Neural cell (in vitro differentiated cells): Measurements from ENCODE around the gene NPHP4. TPM values are rescaled to one million over a fixed set of nuclear protein-coding genes. Genes with fewer than 3 reads are reported as not detected.

Source experiments
- H2AFZ ChIP-seq: fragments of 200-600, 300-800 bp; sonication (generic), shearing (Covaris generic); 2 replicates; pipeline ENCODE4 v1.6.0; 2014; ENCODE audit warnings: low read depth, mild to moderate bottlenecking, antibody characterized with exemption, low read length, moderate library complexity
- H3F3A ChIP-seq: fragments of 200-600 bp; shearing (Covaris generic); 2 replicates; pipeline ENCODE4 v1.6.1; 2016; ENCODE audit warnings: mild to moderate bottlenecking, moderate library complexity, mixed read lengths, antibody characterized with exemption, low read length; ENCODE audit not compliant: insufficient read depth, poor library complexity, severe bottlenecking
- H3K27ac ChIP-seq: fragments of 200-600, 300-800 bp; sonication (generic), shearing (Covaris generic); 2 replicates; pipeline ENCODE4 v1.5.1; 2014; ENCODE audit warnings: mild to moderate bottlenecking, low read length, moderate library complexity
- H3K27me3 ChIP-seq: fragments of 300-800, 200-600 bp; sonication (generic), shearing (Covaris generic); 2 replicates; pipeline ENCODE4 v1.6.0; 2014; ENCODE audit warnings: mild to moderate bottlenecking, low read depth, low read length, moderate library complexity; ENCODE audit not compliant: insufficient read depth
- H3K36me3 ChIP-seq: fragments of 300-800, 200-600 bp; sonication (generic), shearing (Covaris generic); 2 replicates; pipeline ENCODE4 v1.5.1; 2014; ENCODE audit warnings: mild to moderate bottlenecking, antibody characterized with exemption, low read length, moderate library complexity; ENCODE audit not compliant: insufficient read depth
- H3K4me2 ChIP-seq: fragments of 300-800, 200-600 bp; sonication (generic), shearing (Covaris generic); 2 replicates; pipeline ENCODE4 v1.6.0; 2014; ENCODE audit warnings: mild to moderate bottlenecking, low read length
- H3K4me3 ChIP-seq: fragments of 300-800, 200-600 bp; sonication (generic), shearing (Covaris generic); 2 replicates; pipeline ENCODE4 v1.5.1; 2014; ENCODE audit warnings: mild to moderate bottlenecking, low read length, moderate library complexity
- H3K79me2 ChIP-seq: fragments of 200-600 bp; shearing (Covaris generic); replicated peaks from 2 replicates; pipeline ENCODE4 v1.6.0; 2014; ENCODE audit warnings: mild to moderate bottlenecking, low read length, moderate library complexity; ENCODE audit not compliant: insufficient read depth
- H3K9ac ChIP-seq: fragments of 300-800, 200-600 bp; sonication (generic), shearing (Covaris generic); 2 replicates; pipeline ENCODE4 v1.6.1; 2016; ENCODE audit warnings: mild to moderate bottlenecking, low read length, mixed read lengths
- H3K9me2 ChIP-seq: fragments of 200-600 bp; shearing (Covaris generic); 2 replicates; pipeline ENCODE4 v1.6.1; 2016; ENCODE audit warnings: mild to moderate bottlenecking, low read length, mixed read lengths; ENCODE audit not compliant: insufficient read depth
- H3K9me3 ChIP-seq: fragments of 200-600, 300-800 bp; sonication (generic), shearing (Covaris generic); 2 replicates; pipeline ENCODE4 v1.6.1; 2016; ENCODE audit warnings: mild to moderate bottlenecking, mixed run types, low read length, moderate library complexity, mixed read lengths
- H4K20me1 ChIP-seq: fragments of 200-600 bp; shearing (Covaris generic); 2 replicates; pipeline ENCODE4 v1.6.1; 2016; ENCODE audit warnings: mild to moderate bottlenecking, mixed run types; ENCODE audit not compliant: insufficient read depth
- EZH2 ChIP-seq: fragments of 200-600, 300-800 bp; shearing (Covaris generic), sonication (generic); IDR thresholded peaks from 2 replicates; pipeline ENCODE4 v1.6.1; 2014; ENCODE audit warnings: antibody characterized with exemption, low read length, borderline replicate concordance, mild to moderate bottlenecking; ENCODE audit not compliant: insufficient read depth, poor library complexity, severe bottlenecking
- SMC3 ChIP-seq: fragments of 450-650 bp; conservative IDR thresholded peaks from 2 replicates; pipeline ENCODE4 v1.6.1; 2014; ENCODE audit warnings: antibody characterized with exemption, mild to moderate bottlenecking, moderate library complexity; ENCODE audit not compliant: poor library complexity
- TAF1 ChIP-seq: IDR thresholded peaks from 2 replicates; pipeline ENCODE4 v1.6.1; 2012; ENCODE audit warnings: low read depth
- polyA plus RNA-seq: library from polyadenylated mRNA; depleted of rRNA; stranded (reverse); fragments of >200 nt; gene quantifications from 2 replicates; pipeline ENCODE4 v1.2.3, GENCODE V29; 2014
- TF ChIP-seq, protein P1 (sequence below): IDR thresholded peaks from 2 replicates; pipeline ENCODE4 v1.6.1; 2012; ENCODE audit warnings: borderline replicate concordance
- TF ChIP-seq, protein P2 (sequence below): fragments of 450-650 bp; IDR thresholded peaks from 2 replicates; pipeline ENCODE4 v1.5.1; 2014; ENCODE audit warnings: antibody characterized with exemption, mild to moderate bottlenecking, moderate library complexity; ENCODE audit not compliant: poor library complexity, severe bottlenecking

The NPHP4 gene
- polyA plus RNA-seq, 1 donor from 2014 or later, result 17.1 TPM

DNA sequence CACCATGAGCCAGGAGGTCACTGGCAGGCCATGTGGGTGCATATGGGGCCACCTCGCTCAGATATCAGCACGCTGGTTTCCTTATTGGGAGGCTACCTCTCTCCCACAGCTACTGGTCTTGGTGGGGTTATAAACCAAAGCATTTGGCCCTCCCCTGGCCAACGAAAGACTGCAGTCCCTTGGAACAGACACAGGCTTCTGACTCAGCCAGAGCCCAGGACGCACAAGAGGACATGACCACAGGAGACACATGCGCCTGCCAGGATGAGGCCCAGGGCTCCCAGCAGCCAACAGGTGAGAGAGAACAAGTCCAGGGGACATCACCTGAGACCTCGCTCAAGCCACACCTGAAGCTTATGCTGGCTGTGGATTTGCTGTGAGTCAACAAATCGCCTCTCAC lies 13.8 kb downstream of the NPHP4 start (continued):
- TF ChIP-seq, protein P1, sequence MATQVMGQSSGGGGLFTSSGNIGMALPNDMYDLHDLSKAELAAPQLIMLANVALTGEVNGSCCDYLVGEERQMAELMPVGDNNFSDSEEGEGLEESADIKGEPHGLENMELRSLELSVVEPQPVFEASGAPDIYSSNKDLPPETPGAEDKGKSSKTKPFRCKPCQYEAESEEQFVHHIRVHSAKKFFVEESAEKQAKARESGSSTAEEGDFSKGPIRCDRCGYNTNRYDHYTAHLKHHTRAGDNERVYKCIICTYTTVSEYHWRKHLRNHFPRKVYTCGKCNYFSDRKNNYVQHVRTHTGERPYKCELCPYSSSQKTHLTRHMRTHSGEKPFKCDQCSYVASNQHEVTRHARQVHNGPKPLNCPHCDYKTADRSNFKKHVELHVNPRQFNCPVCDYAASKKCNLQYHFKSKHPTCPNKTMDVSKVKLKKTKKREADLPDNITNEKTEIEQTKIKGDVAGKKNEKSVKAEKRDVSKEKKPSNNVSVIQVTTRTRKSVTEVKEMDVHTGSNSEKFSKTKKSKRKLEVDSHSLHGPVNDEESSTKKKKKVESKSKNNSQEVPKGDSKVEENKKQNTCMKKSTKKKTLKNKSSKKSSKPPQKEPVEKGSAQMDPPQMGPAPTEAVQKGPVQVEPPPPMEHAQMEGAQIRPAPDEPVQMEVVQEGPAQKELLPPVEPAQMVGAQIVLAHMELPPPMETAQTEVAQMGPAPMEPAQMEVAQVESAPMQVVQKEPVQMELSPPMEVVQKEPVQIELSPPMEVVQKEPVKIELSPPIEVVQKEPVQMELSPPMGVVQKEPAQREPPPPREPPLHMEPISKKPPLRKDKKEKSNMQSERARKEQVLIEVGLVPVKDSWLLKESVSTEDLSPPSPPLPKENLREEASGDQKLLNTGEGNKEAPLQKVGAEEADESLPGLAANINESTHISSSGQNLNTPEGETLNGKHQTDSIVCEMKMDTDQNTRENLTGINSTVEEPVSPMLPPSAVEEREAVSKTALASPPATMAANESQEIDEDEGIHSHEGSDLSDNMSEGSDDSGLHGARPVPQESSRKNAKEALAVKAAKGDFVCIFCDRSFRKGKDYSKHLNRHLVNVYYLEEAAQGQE, result no peak
- no peak for TF ChIP-seq TAF1

DNA sequence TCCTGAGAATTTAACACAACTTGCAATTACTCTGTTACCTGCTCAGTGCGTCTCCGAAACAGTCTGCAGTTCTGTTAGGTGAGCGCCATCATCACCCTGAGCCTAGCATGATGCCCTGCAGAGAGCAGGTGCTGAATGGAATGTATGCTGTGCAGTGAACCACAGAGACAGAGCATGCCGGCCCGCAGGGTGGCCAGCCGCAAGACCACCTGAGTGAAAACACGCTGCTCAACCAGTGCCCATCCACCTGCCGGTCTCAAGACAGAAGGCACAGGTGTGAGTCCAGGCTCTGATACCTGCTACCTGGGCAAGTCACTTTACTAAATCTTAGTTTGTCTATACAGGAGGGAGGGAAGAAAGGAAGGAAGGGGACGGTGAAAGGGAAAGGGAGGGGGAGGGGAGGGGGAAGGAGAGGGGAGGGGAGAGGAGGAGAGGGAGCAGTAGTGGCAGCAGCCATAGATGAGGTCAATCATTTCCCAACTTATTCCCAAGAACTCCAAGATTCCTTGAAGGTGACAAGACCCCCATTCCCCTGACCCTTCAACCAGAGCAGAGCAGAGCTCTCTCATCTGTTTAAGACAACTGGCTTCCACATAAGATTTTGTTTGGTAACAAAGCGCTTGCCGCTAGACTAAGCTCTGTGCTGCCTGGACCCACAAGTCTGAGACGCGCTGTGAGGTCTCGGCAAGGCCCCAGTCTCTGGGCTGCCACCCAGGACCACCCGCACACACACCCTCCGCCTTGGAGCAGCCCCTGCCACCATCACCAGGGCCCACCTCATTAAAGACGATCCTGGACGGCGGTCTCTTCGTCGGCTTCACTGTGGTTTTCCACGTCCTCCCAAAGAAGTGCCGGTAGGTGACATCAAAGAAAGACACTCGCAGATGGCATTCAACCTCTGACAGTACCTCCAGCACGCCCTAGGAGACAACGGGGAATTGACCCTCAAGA lies 14.5 kb downstream of the NPHP4 start:
- H3K36me3 ChIP-seq, result no peaks in the 10 kb centered on the region
- no peaks in the 10 kb centered on the region for H3K9me2 ChIP-seq
- no peak overlapping the region for H3K9ac ChIP-seq
- no peak overlapping the region for H2AFZ ChIP-seq
- no peaks in the 10 kb centered on the region for H3F3A ChIP-seq
- H3K4me3 ChIP-seq, result no peak overlapping the region
- H3K27me3 ChIP-seq, result no peaks in the 10 kb centered on the region
- TF ChIP-seq, protein P2, sequence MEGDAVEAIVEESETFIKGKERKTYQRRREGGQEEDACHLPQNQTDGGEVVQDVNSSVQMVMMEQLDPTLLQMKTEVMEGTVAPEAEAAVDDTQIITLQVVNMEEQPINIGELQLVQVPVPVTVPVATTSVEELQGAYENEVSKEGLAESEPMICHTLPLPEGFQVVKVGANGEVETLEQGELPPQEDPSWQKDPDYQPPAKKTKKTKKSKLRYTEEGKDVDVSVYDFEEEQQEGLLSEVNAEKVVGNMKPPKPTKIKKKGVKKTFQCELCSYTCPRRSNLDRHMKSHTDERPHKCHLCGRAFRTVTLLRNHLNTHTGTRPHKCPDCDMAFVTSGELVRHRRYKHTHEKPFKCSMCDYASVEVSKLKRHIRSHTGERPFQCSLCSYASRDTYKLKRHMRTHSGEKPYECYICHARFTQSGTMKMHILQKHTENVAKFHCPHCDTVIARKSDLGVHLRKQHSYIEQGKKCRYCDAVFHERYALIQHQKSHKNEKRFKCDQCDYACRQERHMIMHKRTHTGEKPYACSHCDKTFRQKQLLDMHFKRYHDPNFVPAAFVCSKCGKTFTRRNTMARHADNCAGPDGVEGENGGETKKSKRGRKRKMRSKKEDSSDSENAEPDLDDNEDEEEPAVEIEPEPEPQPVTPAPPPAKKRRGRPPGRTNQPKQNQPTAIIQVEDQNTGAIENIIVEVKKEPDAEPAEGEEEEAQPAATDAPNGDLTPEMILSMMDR, result no peak
- H4K20me1 ChIP-seq, result no peaks in the 10 kb centered on the region
- H3K27ac ChIP-seq, result no peak overlapping the region
- no peaks in the 10 kb centered on the region for H3K79me2 ChIP-seq
- no peaks in the 10 kb centered on the region for H3K9me3 ChIP-seq
- no peak overlapping the region for H3K4me2 ChIP-seq

DNA sequence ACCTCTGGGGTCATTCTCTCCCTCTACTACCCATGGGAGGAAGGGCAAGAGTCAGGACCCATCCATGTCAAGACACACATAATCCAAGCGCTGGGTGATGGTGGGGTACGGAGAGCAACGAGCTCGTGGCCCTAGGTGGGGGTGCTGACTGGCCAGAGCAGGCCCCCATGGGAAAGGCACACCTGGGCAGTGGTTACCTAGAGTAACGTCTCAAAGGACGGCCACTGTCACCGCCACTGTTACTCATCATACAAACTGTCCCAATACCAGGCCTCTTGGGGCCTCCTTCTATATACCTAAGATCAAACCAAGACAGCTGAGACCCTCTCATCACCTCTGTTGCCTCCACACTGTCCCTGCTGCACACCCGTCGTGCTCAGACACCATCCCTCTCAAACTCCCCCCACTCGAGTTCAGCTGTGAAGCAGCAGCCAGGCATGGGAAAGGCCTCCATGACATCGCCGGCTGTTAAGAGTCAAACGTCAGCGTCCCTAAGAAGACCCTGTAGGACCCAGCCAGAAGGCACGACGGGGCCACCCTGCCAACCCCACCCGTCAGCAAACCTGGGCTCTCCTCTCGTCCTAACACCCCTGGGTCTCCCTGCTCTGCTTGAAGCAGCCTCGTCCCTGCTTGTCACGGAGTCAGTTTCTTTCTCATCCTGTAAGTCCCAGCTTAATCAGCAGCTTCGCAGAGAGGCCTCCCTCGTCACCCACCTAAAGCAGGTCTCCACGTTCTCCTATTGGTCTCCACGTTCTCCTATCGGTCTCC lies 15.3 kb downstream of the NPHP4 start:
- Histone ChIP-seq H3K27ac (no peak overlapping the region), H3K9me2 (no peaks in the 10 kb centered on the region), H3K36me3 (no peaks in the 10 kb centered on the region), H4K20me1 (no peaks in the 10 kb centered on the region), H2AFZ (no peak overlapping the region), H3K9ac (no peak overlapping the region), H3F3A (no peaks in the 10 kb centered on the region), H3K9me3 (no peaks in the 10 kb centered on the region), H3K27me3 (no peaks in the 10 kb centered on the region), H3K4me2 (no peak overlapping the region), H3K4me3 (no peak overlapping the region), H3K79me2 (no peaks in the 10 kb centered on the region)
- TF ChIP-seq SMC3, result no peak
- no peak for TF ChIP-seq EZH2
- TF ChIP-seq, protein P2, result no peak
